Measurements from ENCODE around the gene EP400. TPM values are rescaled to one million over a fixed set of nuclear protein-coding genes. Genes with fewer than 3 reads are reported as not detected.

EP400 gene
- total and polyA plus RNA-seq, 7 donors = 8.0 to 24.5 (median 18.4) TPM

DNA sequence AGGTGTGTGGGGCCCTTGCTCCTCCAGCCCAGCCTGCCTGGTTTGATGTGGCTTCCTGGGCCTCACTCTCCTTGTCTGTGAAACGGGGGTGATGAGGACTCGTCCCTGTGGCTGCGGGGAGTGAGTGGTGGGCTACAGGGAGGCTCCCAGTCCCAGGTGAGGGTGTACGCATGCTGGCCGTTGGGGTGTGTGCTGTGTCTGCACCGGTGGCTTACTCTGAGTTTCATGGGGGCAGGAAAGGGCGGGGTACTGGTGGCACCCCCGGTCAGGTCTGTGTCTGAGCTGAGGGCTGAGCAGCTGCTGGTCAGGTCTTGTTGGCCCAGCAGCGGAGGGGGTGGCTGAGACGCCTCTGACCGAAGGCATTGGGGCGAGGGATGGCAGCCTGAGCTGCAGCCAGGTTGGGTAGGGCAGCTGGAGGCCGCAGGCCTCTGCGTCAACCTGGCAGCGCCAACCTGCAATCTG is 44.1 kb upstream of the EP400 start:
- H3K36me3 ChIP-seq (ENCODE audit: insufficient read depth in 1 of 2, low read depth in 1 of 2) = peaks cover 0 to 43% of the 10 kb centered on the region in 2 donors
- no peaks in the 10 kb centered on the region for H3K9me3 ChIP-seq
- no peak overlapping the region for H3K4me3 ChIP-seq
- ATAC-seq (no peak), DNase-seq (no peak)
- H3K27ac ChIP-seq = no peak overlapping the region
- WGBS, 3 donors = 85 to 89% (median 89%) methylated on average over 15 of the region's 15 CpGs
- peaks cover 51% of the 10 kb centered on the region for H3K4me1 ChIP-seq
- intact Hi-C loops (cut with DNase I) = no loop called here
- TF ChIP-seq, protein P1, sequence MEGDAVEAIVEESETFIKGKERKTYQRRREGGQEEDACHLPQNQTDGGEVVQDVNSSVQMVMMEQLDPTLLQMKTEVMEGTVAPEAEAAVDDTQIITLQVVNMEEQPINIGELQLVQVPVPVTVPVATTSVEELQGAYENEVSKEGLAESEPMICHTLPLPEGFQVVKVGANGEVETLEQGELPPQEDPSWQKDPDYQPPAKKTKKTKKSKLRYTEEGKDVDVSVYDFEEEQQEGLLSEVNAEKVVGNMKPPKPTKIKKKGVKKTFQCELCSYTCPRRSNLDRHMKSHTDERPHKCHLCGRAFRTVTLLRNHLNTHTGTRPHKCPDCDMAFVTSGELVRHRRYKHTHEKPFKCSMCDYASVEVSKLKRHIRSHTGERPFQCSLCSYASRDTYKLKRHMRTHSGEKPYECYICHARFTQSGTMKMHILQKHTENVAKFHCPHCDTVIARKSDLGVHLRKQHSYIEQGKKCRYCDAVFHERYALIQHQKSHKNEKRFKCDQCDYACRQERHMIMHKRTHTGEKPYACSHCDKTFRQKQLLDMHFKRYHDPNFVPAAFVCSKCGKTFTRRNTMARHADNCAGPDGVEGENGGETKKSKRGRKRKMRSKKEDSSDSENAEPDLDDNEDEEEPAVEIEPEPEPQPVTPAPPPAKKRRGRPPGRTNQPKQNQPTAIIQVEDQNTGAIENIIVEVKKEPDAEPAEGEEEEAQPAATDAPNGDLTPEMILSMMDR (IDR thresholded peaks at IDR 0.05) = no peak
- H3K27me3 ChIP-seq (ENCODE audit: insufficient read depth in 3 of 3, low read length in 2 of 3) = no peaks in the 10 kb centered on the region

DNA sequence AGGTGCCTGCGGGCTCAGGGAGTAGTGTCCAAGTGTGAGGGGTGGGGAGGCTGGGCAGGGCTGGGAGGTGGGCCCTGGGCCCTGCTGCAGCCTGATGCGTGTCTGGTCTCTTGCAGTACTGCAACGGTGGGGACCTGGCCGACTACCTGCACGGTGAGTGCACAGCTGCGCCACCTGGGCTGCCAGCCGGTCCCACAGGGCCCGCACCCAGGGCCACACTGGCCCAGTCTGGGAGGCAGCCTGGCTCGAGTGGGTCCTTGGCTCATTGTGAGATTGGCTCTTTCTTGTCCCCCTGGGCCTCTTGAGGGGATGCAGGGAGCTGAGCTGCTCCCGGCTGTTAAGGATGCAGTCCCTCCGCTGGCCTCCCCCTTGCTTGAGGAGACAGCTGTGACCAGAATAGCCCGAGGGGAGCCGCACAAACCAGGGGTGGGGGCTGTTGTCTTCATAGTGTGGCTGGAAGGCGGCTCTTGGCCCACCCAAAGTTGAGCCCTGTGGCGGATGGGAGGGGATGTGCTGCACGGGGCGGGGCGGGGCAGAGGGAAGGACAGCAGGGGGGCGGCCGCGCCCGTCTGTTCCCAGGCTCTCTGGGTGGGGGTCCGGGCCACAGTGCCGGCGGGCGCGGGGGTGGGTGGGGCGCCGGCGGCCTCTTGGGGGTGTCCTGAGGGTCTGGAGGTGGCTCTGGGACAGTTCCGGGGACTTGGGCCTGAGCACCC is 42.2 kb upstream of the EP400 start:
- H3K9me3 ChIP-seq = no peaks in the 10 kb centered on the region
- no peaks in the 10 kb centered on the region for H3K27me3 ChIP-seq (ENCODE audit: insufficient read depth in 3 of 3, low read length in 2 of 3)
- intact Hi-C loops (cut with DNase I) = no loop called here
- TF ChIP-seq, protein P1 (IDR thresholded peaks at IDR 0.05) = no peak
- DNase-seq (no peak), ATAC-seq (no peak)
- WGBS, 3 donors = 87 to 94% (median 93%) methylated on average over 26 to 31 of the region's 31 CpGs
- H3K4me1 ChIP-seq = peaks cover 41% of the 10 kb centered on the region
- no peak overlapping the region for H3K4me3 ChIP-seq
- no peak overlapping the region for H3K27ac ChIP-seq
- peaks cover 0 to 59% of the 10 kb centered on the region in 2 donors for H3K36me3 ChIP-seq (ENCODE audit: insufficient read depth in 1 of 2, low read depth in 1 of 2)

DNA sequence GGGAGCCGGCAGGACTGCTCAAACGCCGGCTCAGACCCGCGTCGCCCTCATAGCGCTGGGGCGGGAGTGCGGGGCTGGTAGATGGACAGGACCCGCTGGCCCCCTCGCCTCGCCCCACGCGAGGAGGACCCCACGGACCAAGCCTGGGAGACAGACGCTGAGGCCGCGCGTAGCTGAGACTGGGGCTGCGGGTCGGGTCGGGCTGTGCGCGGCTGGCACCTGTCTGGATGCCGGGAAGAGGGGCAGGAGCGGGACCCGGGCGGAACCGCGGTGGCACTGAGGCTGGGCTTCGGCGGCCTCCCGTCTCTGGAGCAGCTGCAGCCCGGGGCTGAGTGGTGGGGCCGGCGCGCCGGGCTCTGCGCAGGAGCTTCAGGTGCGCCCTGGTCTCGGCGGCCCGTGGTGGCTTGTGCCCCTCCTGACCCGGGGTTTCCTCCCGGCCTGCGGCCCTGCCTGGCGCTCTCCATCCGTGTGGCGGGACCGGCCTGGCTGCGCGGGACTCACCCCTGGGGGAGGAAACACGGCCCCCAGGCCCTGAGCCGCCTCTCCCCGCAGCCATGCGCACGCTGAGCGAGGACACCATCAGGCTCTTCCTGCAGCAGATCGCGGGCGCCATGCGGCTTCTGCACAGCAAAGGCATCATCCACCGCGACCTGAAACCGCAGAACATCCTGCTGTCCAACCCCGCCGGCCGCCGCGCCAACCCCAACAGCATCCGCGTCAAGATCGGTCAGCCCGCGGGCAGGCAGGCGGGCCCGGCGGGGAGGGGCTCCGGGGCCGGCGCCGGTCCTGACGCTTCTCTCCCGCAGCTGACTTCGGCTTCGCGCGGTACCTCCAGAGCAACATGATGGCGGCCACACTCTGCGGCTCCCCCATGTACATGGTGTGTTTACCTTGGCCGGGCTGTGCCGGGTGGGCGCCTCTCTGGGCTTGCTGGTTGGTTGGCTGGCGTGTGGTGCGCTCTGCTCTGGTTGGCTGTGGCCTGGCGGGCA is 41.4 kb upstream of the EP400 start:
- H3K27ac ChIP-seq = no peak overlapping the region
- WGBS, 3 donors = 96 to 97% (median 96%) methylated on average over 73 to 96 of the region's 96 CpGs
- H3K4me1 ChIP-seq = peaks cover 32% of the 10 kb centered on the region
- TF ChIP-seq, protein P1 (IDR thresholded peaks at IDR 0.05) = no peak
- H3K4me3 ChIP-seq = no peak overlapping the region
- H3K27me3 ChIP-seq (ENCODE audit: insufficient read depth in 3 of 3, low read length in 2 of 3) = no peaks in the 10 kb centered on the region
- ATAC-seq (no peak), DNase-seq (peak in 1 of 2 donors; percentile 53)
- H3K9me3 ChIP-seq = no peaks in the 10 kb centered on the region
- peaks cover 0 to 67% of the 10 kb centered on the region in 2 donors for H3K36me3 ChIP-seq (ENCODE audit: insufficient read depth in 1 of 2, low read depth in 1 of 2)
- intact Hi-C loops (cut with DNase I) = no loop called here

DNA sequence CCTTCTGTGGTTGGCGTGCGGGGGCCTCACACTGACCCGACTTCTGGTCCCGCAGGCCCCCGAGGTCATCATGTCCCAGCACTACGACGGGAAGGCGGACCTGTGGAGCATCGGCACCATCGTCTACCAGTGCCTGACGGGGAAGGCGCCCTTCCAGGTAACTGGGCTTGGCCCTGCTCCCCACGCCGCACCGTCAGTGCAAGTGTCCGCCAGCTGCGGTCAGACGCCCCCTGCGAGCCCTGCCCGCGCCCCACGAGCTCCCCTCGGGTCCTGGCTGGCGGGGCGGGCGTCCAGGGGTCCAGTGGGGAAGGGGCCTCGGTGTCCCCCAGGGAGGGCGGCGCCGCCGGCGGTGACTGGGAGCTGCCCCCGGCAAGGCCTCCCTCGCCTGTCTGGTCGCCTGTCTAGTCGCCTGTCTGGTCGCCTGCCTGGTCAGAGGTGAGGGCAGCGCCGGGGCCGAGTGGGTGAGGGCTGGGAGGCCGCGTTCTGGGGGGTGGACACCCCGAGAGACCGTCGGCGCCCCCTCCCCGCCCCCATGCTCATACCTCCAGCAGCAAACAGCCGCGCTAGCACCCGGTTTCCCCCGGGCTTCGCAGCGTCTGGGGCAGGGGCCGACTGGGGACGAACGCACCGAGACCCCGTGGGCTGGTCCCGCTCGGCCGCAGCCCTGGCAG is 40.5 kb upstream of the EP400 start:
- peaks cover 0 to 76% of the 10 kb centered on the region in 2 donors for H3K36me3 ChIP-seq (ENCODE audit: insufficient read depth in 1 of 2, low read depth in 1 of 2)
- 93 to 95% (median 94%) methylated on average over 56 to 61 of the region's 61 CpGs for WGBS, 3 donors

More for the DNA sequence above, 40.5 kb upstream of the EP400 start:
- H3K27ac ChIP-seq = no peak overlapping the region
- DNase-seq = peak in 1 of 2 donors; percentile 52
- TF ChIP-seq, protein P1 (IDR thresholded peaks at IDR 0.05) = no peak
- no peaks in the 10 kb centered on the region for H3K9me3 ChIP-seq
- H3K4me3 ChIP-seq = no peak overlapping the region
- H3K27me3 ChIP-seq (ENCODE audit: insufficient read depth in 3 of 3, low read length in 2 of 3) = no peaks in the 10 kb centered on the region
- no peak for ATAC-seq
- H3K4me1 ChIP-seq = peaks cover 24% of the 10 kb centered on the region
- intact Hi-C loops (cut with DNase I) = no loop called here
